T-helper 1 cell treated with Interleukin-12 subunit alpha and Interleukin-12 subunit beta and Interleukin-4 antibody, amounts not matched to agents 30 ng/mL and 1 ng/mL, for 36 hours (primary cell): ENCODE results near the gene COL11A2. TPM values are rescaled to one million over a fixed set of nuclear protein-coding genes. Genes with fewer than 3 reads are reported as not detected.
"Not testable (repeated sequence)": the region's sequence is repeated elsewhere in the genome, so short reads cannot be mapped to it uniquely, and the experiment has no call there.

Experiments used
- intact Hi-C: fragments of 100-400 bp; cut with micrococcal nuclease; formaldehyde crosslinking; loops from one replicate; pipeline ENCODE4 v1.15.1; 2024
- total RNA-seq: library from RNA; stranded (reverse); gene quantifications from 2 replicates; pipeline ENCODE4 v1.2.3, GENCODE V29; 2022

The COL11A2 gene
- total RNA-seq: 0.42 and 0.61 TPM in 2 replicates

- intact Hi-C loops: no loop called here
These were observed at the start of gene COL11A2 for GRCh38 chr6:33192105-33192646. Gene COL11A2, minus strand, starts transcription at chr6:33192467. Its CDS starts 227 bp downstream, at chr6:33192240.

GRCh38 chr6:33241968-33242367, 49.7 kb upstream of the COL11A2 start:
- intact Hi-C loops: no loop called here

GRCh38 chr6:33237741-33238140, 45.5 kb upstream of the COL11A2 start:
- intact Hi-C loops: no loop called here

GRCh38 chr6:33236852-33237251, 44.6 kb upstream of the COL11A2 start:
- intact Hi-C loops: no loop called here

- intact Hi-C loops: no loop called here
These were observed 44.1 kb upstream of the COL11A2 start for GRCh38 chr6:33236328-33236727.

GRCh38 chr6:33235221-33235634, 43.0 kb upstream of the COL11A2 start:
- intact Hi-C loops: no loop called here

GRCh38 chr6:33226503-33227120, 34.3 kb upstream of the COL11A2 start:
- intact Hi-C loops: not testable (repeated sequence)

- intact Hi-C loops: no loop called here
These were observed 25.4 kb upstream of the COL11A2 start for GRCh38 chr6:33217681-33218080.

GRCh38 chr6:33217246-33217645, 25.0 kb upstream of the COL11A2 start:
- intact Hi-C loops: no loop called here

- intact Hi-C loops: no loop called here
These were observed 23.9 kb upstream of the COL11A2 start for GRCh38 chr6:33216117-33216649.

- intact Hi-C loops: no loop called here
These were observed 23.2 kb upstream of the COL11A2 start for GRCh38 chr6:33215271-33216116.

GRCh38 chr6:33213989-33214335, 21.7 kb upstream of the COL11A2 start:
- intact Hi-C loops: no loop called here

- intact Hi-C loops: no loop called here
These were observed 21.1 kb upstream of the COL11A2 start for GRCh38 chr6:33213166-33213988.

- intact Hi-C loops: no loop called here
These were observed 20.5 kb upstream of the COL11A2 start for GRCh38 chr6:33212857-33213165.

GRCh38 chr6:33211666-33212422, 19.6 kb upstream of the COL11A2 start:
- intact Hi-C loops: no loop called here

- intact Hi-C loops: no loop called here
These were observed 18.9 kb upstream of the COL11A2 start for GRCh38 chr6:33211136-33211535.

- intact Hi-C loops: loop anchor here (10.0 kb wide), 1 partner anchor 1235 kb away; the partner anchor contains the start of gene DXO
These were observed 17.6 kb upstream of the COL11A2 start for GRCh38 chr6:33209856-33210255.

- intact Hi-C loops: loop anchor here (1.0 to 10.0 kb wide), 4 partner anchors 8 to 1234 kb away; partner anchors contain the start of genes DXO, PFDN6, RXRB and SLC39A7
These were observed 16.1 kb upstream of the COL11A2 start, which contains the start of gene RING1 for GRCh38 chr6:33208091-33208967. Gene RING1, plus strand, starts transcription at chr6:33208500. Its CDS starts 323 bp downstream, at chr6:33208823.

GRCh38 chr6:33207552-33208090, 15.4 kb upstream of the COL11A2 start:
- intact Hi-C loops: loop anchor here (1.0 to 10.0 kb wide), 4 partner anchors 7 to 1233 kb away; partner anchors contain the start of genes DXO, PFDN6, RXRB and SLC39A7
